ENCODE data around the gene KAT6B.

Gene KAT6B

GRCh38 chr10:74957285-74957961 lies 131.0 kb downstream of the KAT6B start:
- no peak for DNase-seq

GRCh38 chr10:74958316-74958715 lies 131.9 kb downstream of the KAT6B start:
- DNase-seq, result no peak

- no peak for DNase-seq
These were observed 134.3 kb downstream of the KAT6B start for GRCh38 chr10:74960670-74961069.

- no peak for DNase-seq
These were observed 136.1 kb downstream of the KAT6B start for GRCh38 chr10:74962517-74962916.

GRCh38 chr10:74963549-74963948 lies 137.1 kb downstream of the KAT6B start:
- peak; percentile 46 for DNase-seq

GRCh38 chr10:74967911-74968666 lies 141.7 kb downstream of the KAT6B start:
- peak; percentile 26 for DNase-seq

GRCh38 chr10:74968667-74969061 lies 142.3 kb downstream of the KAT6B start:
- DNase-seq, result no peak

- no peak for DNase-seq
These were observed 142.7 kb downstream of the KAT6B start for GRCh38 chr10:74969093-74969492.

GRCh38 chr10:74969530-74969929 lies 143.1 kb downstream of the KAT6B start:
- no peak for DNase-seq

- no peak for DNase-seq
These were observed 147.5 kb downstream of the KAT6B start for GRCh38 chr10:74973741-74974392.

GRCh38 chr10:74975758-74976157 lies 149.4 kb downstream of the KAT6B start:
- no peak for DNase-seq

- no peak for DNase-seq
These were observed 150.2 kb downstream of the KAT6B start for GRCh38 chr10:74976565-74976964.

- no peak for DNase-seq
These were observed 150.7 kb downstream of the KAT6B start for GRCh38 chr10:74977072-74977471.

GRCh38 chr10:74977913-74978847 lies 151.8 kb downstream of the KAT6B start:
- DNase-seq, result peak; percentile 57

GRCh38 chr10:74981831-74982633 lies 155.6 kb downstream of the KAT6B start:
- no peak for DNase-seq

GRCh38 chr10:74982634-74982982 lies 156.2 kb downstream of the KAT6B start:
- DNase-seq, result no peak

- DNase-seq, result no peak
These were observed 157.0 kb downstream of the KAT6B start for GRCh38 chr10:74983383-74983782.

GRCh38 chr10:74987339-74988053 lies 161.1 kb downstream of the KAT6B start:
- no peak for DNase-seq

GRCh38 chr10:74988054-74988775 lies 161.8 kb downstream of the KAT6B start:
- peak; percentile 30 for DNase-seq

- no peak for DNase-seq
These were observed 162.6 kb downstream of the KAT6B start for GRCh38 chr10:74988832-74989561.
